Brain microvascular endothelial cell (primary cell): ENCODE data around the gene ARL11.
"Not testable (repeated sequence)": the region's sequence is repeated elsewhere in the genome, so short reads cannot be mapped to it uniquely, and the experiment has no call there.

Experiments used
- DNase-seq: peaks from one replicate; pipeline ENCODE4 v3.0.0-alpha.2; 2020
- H3K27ac ChIP-seq: fragments of 250-450 bp; sonication (Bioruptor Pico); 2 replicates; pipeline ENCODE4 v1.5.1; 2020; ENCODE audit warnings: mild to moderate bottlenecking, moderate library complexity
- H3K27me3 ChIP-seq: fragments of 250-450 bp; sonication (Bioruptor Pico); replicated peaks from 2 replicates; pipeline ENCODE4 v1.5.1; 2020; ENCODE audit warnings: mild to moderate bottlenecking
- H3K36me3 ChIP-seq: fragments of 250-450 bp; sonication (Bioruptor Pico); replicated peaks from 2 replicates; pipeline ENCODE4 v1.5.1; 2020; ENCODE audit warnings: mild to moderate bottlenecking
- H3K4me3 ChIP-seq: 2 replicates; pipeline ENCODE4 v1.5.1; 2011; ENCODE audit warnings: low read depth, mild to moderate bottlenecking, control low read depth, low read length, moderate library complexity
- CTCF ChIP-seq: IDR thresholded peaks from 2 replicates; pipeline ENCODE4 v1.5.1; 2011; ENCODE audit warnings: low read depth, mild to moderate bottlenecking, moderate library complexity, low read length, control low read depth, inconsistent platforms; ENCODE audit errors: missing control alignments
- in situ Hi-C: cut with HindIII; loops from 2 replicates; pipeline ENCODE4 v1.10.0; 2017; ENCODE audit warnings: low sequenced_read_pairs, low pct_ligation_motif_present

Gene ARL11

GRCh38 chr13:49586717-49587116 lies 41.6 kb upstream of the ARL11 start:
- H3K4me3 ChIP-seq: no peak overlapping the region
- peak overlapping the region; percentile 59 for H3K27ac ChIP-seq
- H3K36me3 ChIP-seq: no peaks in the 10 kb centered on the region
- H3K27me3 ChIP-seq: no peaks in the 10 kb centered on the region
- no peak for DNase-seq
- in situ Hi-C loops: no loop called here
- no peak for TF ChIP-seq CTCF

- in situ Hi-C loops: no loop called here
- TF ChIP-seq CTCF: no peak
- Histone ChIP-seq H3K27ac (peak overlapping the region; percentile 59), H3K27me3 (no peaks in the 10 kb centered on the region), H3K36me3 (no peaks in the 10 kb centered on the region), H3K4me3 (no peak overlapping the region)
- peak; percentile 47 for DNase-seq
These were observed 40.9 kb upstream of the ARL11 start for GRCh38 chr13:49587311-49587847.

GRCh38 chr13:49590714-49591113 lies 37.6 kb upstream of the ARL11 start:
- H3K36me3 ChIP-seq, H3K27ac ChIP-seq, in situ Hi-C loops, DNase-seq, H3K4me3 ChIP-seq, H3K27me3 ChIP-seq: not testable (repeated sequence)

GRCh38 chr13:49593876-49594275 lies 34.4 kb upstream of the ARL11 start:
- H3K4me3 ChIP-seq, in situ Hi-C loops, DNase-seq, H3K36me3 ChIP-seq, H3K27me3 ChIP-seq, H3K27ac ChIP-seq: not testable (repeated sequence)

- in situ Hi-C loops: no loop called here
- Histone ChIP-seq H3K4me3 (no peak overlapping the region), H3K36me3 (no peaks in the 10 kb centered on the region), H3K27ac (no peak overlapping the region), H3K27me3 (no peaks in the 10 kb centered on the region)
- no peak for DNase-seq
- TF ChIP-seq CTCF: no peak
These were observed 33.7 kb upstream of the ARL11 start for GRCh38 chr13:49594576-49594975.

GRCh38 chr13:49596221-49596620 lies 32.1 kb upstream of the ARL11 start:
- in situ Hi-C loops: no loop called here
- TF ChIP-seq CTCF: no peak

GRCh38 chr13:49597043-49597641 lies 31.2 kb upstream of the ARL11 start:
- no peaks in the 10 kb centered on the region for H3K36me3 ChIP-seq
- no peak overlapping the region for H3K27ac ChIP-seq
- H3K27me3 ChIP-seq: no peaks in the 10 kb centered on the region
- H3K4me3 ChIP-seq: no peak overlapping the region
- no peak for TF ChIP-seq CTCF
- in situ Hi-C loops: no loop called here
- DNase-seq: no peak

More at GRCh38 chr13:49596221-49596620, 32.1 kb upstream of the ARL11 start:
- no peak for DNase-seq
- Histone ChIP-seq H3K4me3 (no peak overlapping the region), H3K27ac (no peak overlapping the region), H3K36me3 (no peaks in the 10 kb centered on the region), H3K27me3 (no peaks in the 10 kb centered on the region)
